Right lobe of liver (tissue), 6 donors: ENCODE results near the gene ADI1. TPM values are rescaled to one million over a fixed set of nuclear protein-coding genes. Genes with fewer than 3 reads are reported as not detected.

ENCODE experiments used
- ATAC-seq, 4 donors: fragments of 200-7000 bp; cut with Tn5 transposase; one replicate each; pipeline ENCODE4 v1.9.1; 2020; ENCODE audit warnings: mild to moderate bottlenecking in 4 of 4, moderate library complexity in 4 of 4
- DNase-seq, 3 donors: peaks; one replicate each; pipeline ENCODE4 v3.0.0-alpha.2; 2020
- H3K27ac ChIP-seq, 3 donors: fragments of 200-600 bp; one replicate each; pipeline ENCODE4 v1.8.0; 2022
- H3K27me3 ChIP-seq, 2 donors: fragments of 200-600 bp; one replicate each; pipeline ENCODE4 v1.8.0; 2022
- H3K36me3 ChIP-seq, 4 donors: fragments of 200-600 bp; sonication (generic) in 1 of 4; one replicate each; pipeline versions ENCODE4 v1.5.1 to v1.8.0; 2017 to 2022; ENCODE audit warnings: control low read depth in 1 of 4
- H3K4me1 ChIP-seq, 4 donors: fragments of 200-600 bp; sonication (generic) in 1 of 4; one replicate each; pipeline versions ENCODE4 v1.5.1 to v1.8.0; 2017 to 2022; ENCODE audit warnings: control low read depth in 1 of 4
- H3K4me3 ChIP-seq, 3 donors: fragments of 200-600 bp; one replicate each; pipeline ENCODE4 v1.8.0; 2022
- H3K9me3 ChIP-seq, 4 donors: fragments of 200-600 bp; sonication (generic) in 1 of 4; one replicate each; pipeline versions ENCODE4 v1.5.1 to v1.8.0; 2017 to 2022; ENCODE audit warnings: control low read depth in 1 of 4
- CTCF ChIP-seq, 4 donors: fragments of 200-600 bp in 3 of 4; fragments of 450-650 bp in 1 of 4; IDR thresholded peaks; one replicate each; pipeline versions ENCODE4 v1.5.1 to v1.8.0; 2016 to 2022; ENCODE audit warnings: antibody characterized with exemption in 4 of 4, mild to moderate bottlenecking in 2 of 4
- POLR2A ChIP-seq: fragments of 450-650 bp; IDR thresholded peaks from one replicate; pipeline ENCODE4 v1.6.1; 2017; ENCODE audit warnings: antibody characterized with exemption, mild to moderate bottlenecking
- WGBS: methylation state at CpG from one replicate; pipeline ENCODE4 v1.1.6; 2018; ENCODE audit warnings: low coverage, low lambda C conversion rate; ENCODE audit not compliant: insufficient coverage; ENCODE audit errors: missing lambda C conversion rate; 5-methylcytosine and 5-hydroxymethylcytosine counted together
- intact Hi-C, 2 donors: fragments of 100-400 bp; cut with DNase I; formaldehyde crosslinking; loops; one replicate each; pipeline versions ENCODE4 v1.11.2 to v1.14.1; 2022
- total RNA-seq, 6 experiments: library from RNA; depleted of rRNA in 2 of 6; stranded (reverse); fragments of >200 nt in 2 of 6; fragmentation: NEBNext Ultra II Directional in 3 of 6; extraction: Animal tissue kit (Norgen Biotek cat#: 25700) in 3 of 6; gene quantifications; one replicate each; pipeline versions ENCODE4 v1.1.0 to v1.2.4, GENCODE V29; 2016 to 2023
- donor health status: DM: no; HTN: yes; CAD: no.
- donor health status: DM: no; HTN: no; CAD: no.
- donor health status: DM: no; HTN: no; CAD: no.
- donor health status: DM: no; HTN: yes; CAD: no.
- donor health status: DM: no; HTN: yes; CAD: no.

ADI1 gene
- total RNA-seq, 6 experiments from 2014 or later, result 165 to 470 (median 246) TPM

DNA sequence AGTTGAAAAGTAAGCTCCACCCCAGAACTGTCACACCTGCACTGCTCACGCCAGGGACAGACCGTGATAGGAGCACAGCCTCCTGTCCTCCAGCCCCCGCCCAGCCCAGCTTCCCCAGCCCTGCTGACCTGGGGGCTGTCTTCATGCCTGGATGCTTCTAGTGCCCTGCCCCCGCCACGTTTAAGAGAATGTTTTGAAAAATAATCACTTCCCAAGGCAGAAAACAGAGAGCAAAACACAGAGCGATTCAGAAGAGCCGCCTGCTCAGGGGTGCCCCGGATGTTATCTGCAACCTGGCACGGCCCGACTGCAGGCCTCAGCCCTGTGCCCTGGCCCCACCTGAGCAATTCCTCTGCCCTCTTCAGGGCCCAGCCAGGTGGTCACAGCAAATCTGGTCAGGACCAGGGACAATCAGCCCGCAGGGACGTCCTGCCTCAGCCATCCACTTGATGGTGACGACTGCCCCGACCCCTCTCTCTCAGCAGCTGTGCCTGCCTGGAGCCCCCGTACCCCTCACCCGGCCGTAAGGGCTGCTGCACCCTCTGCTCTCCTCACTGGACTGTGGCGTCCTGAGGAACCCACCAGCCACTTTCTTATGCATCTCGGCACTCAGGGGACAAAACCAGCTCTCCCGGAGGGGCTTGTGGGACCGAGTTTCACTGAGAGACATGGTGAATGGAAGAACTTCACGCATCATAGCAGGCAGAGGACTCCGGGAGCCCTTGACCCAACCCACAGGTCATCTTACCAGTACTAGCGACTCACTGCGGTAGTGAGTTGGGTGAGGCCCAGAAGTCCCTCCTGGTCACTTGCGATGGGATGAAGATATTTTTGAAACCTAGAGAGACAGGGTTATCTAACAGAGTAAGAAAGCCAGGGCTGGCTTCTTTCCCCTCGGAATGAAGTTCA is 30.2 kb downstream of the ADI1 start:
- Histone ChIP-seq H3K27me3 (no peaks in the 10 kb centered on the region), H3K4me1 (peaks cover 0 to 2% (median 0%) of the 10 kb centered on the region in 4 donors), H3K9me3 (no peaks in the 10 kb centered on the region), H3K27ac (no peak overlapping the region), H3K36me3 (no peaks in the 10 kb centered on the region), H3K4me3 (no peak overlapping the region)
- 51% methylated on average over 5 of the region's 27 CpGs for WGBS
- TF ChIP-seq CTCF (IDR thresholded peaks at IDR 0.05), result no peak
- TF ChIP-seq POLR2A, result no peak
- intact Hi-C loops, result no loop called here
- ATAC-seq, result no peak
- DNase-seq, result peak in 1 of 3 donors; percentile 41

- intact Hi-C loops, result no loop called here
- no peaks in the 10 kb centered on the region for H3K9me3 ChIP-seq
- ATAC-seq (no peak), DNase-seq (peak in 1 of 3 donors; percentile 32)
- no peak overlapping the region for H3K27ac ChIP-seq
- WGBS, result no CpG with 5 or more reads among the region's 6 CpGs
- no peaks in the 10 kb centered on the region for H3K4me1 ChIP-seq
- H3K36me3 ChIP-seq, result no peaks in the 10 kb centered on the region
- no peak overlapping the region for H3K4me3 ChIP-seq
- TF ChIP-seq POLR2A, result no peak
- TF ChIP-seq CTCF (IDR thresholded peaks at IDR 0.05), result no peak
- H3K27me3 ChIP-seq, result no peaks in the 10 kb centered on the region
These were observed 31.2 kb downstream of the ADI1 start for GRCh38 chr2:3488061-3488531.

GRCh38 chr2:3487432-3487831 is 31.9 kb downstream of the ADI1 start:
- DNase-seq (peak in 1 of 3 donors; percentile 42), ATAC-seq (no peak)
- intact Hi-C loops, result no loop called here
- Histone ChIP-seq H3K27me3 (no peaks in the 10 kb centered on the region), H3K27ac (no peak overlapping the region), H3K4me1 (no peaks in the 10 kb centered on the region), H3K9me3 (no peaks in the 10 kb centered on the region), H3K4me3 (no peak overlapping the region), H3K36me3 (no peaks in the 10 kb centered on the region)
- WGBS, result 60% methylated on average over 6 of the region's 10 CpGs
- TF ChIP-seq CTCF (IDR thresholded peaks at IDR 0.05) (no peak), POLR2A (no peak)

DNA sequence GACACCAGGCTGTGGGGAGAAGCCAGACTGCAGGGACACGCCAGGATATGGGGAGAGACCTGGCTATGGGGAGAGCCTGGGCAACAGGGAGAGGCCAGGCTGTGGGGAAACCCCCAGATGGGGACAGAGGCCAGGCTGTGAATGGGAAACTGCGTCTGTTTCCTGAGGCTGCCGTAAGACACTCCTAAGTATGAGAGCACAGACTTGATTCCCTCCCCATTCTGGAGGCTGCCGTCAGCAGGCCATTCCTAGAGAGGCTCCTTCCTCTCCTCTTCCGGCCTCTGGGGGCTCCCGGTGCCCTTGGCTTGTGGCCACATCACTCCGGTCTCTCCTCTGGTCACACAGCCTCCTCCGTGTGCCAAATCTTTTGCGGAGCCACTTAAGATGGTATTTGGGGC is 32.3 kb downstream of the ADI1 start:
- Histone ChIP-seq H3K36me3 (no peaks in the 10 kb centered on the region), H3K4me3 (no peak overlapping the region), H3K9me3 (no peaks in the 10 kb centered on the region), H3K27me3 (no peaks in the 10 kb centered on the region), H3K4me1 (no peaks in the 10 kb centered on the region), H3K27ac (no peak overlapping the region)
- TF ChIP-seq CTCF (IDR thresholded peaks at IDR 0.05) (no peak), POLR2A (no peak)
- intact Hi-C loops, result no loop called here
- WGBS, result 96% methylated on average over 5 of the region's 9 CpGs
- ATAC-seq (peak in 1 of 4 donors; percentile 15), DNase-seq (peak in 1 of 3 donors; percentile 33)
